Lower leg skin (tissue), 4 donors: ENCODE results near the gene GOLGA7B. TPM values are rescaled to one million over a fixed set of nuclear protein-coding genes. Genes with fewer than 3 reads are reported as not detected.

Experiments
- DNase-seq, 2 donors: peaks; one replicate each; pipeline ENCODE4 v3.0.0-alpha.2; 2019; ENCODE audit warnings: low spot score in 2 of 2
- H3K4me3 ChIP-seq: fragments of 200-600 bp; sonication (generic); 2 replicates; pipeline ENCODE4 v1.5.1; 2017; ENCODE audit warnings: mild to moderate bottlenecking, low read depth; ENCODE audit not compliant: poor library complexity, severe bottlenecking
- CTCF ChIP-seq, 3 donors: fragments of 450-650 bp; IDR thresholded peaks; one replicate each; pipeline ENCODE4 v1.5.1; 2016; ENCODE audit warnings: antibody characterized with exemption in 3 of 3, mild to moderate bottlenecking in 3 of 3, moderate library complexity in 2 of 3
- POLR2A ChIP-seq, 2 donors: fragments of 450-650 bp; IDR thresholded peaks; one replicate each; pipeline ENCODE4 v1.6.1; 2016 to 2017; ENCODE audit warnings: antibody characterized with exemption in 2 of 2, mild to moderate bottlenecking in 1 of 2, moderate library complexity in 1 of 2
- WGBS, 2 donors: methylation state at CpG; one replicate each; pipeline ENCODE4 v1.1.5; 2018; 5-methylcytosine and 5-hydroxymethylcytosine counted together
- intact Hi-C: fragments of 100-400 bp; cut with DNase I; formaldehyde crosslinking; loops from one replicate; pipeline ENCODE4 v1.15.0; 2023; ENCODE audit warnings: low total_unique reads
- total RNA-seq, 4 donors: library from RNA; depleted of rRNA; stranded (reverse); fragments of >200 nt; gene quantifications; one replicate each; pipeline ENCODE4 v1.1.0, GENCODE V29; 2016

The GOLGA7B gene
- total RNA-seq, 4 donors from 2014 or later: 7.3 to 17.3 (median 7.8) TPM

- 93 to 94% methylated on average over 3 of the region's 3 CpGs for WGBS, 2 donors
- H3K4me3 ChIP-seq: no peak overlapping the region
- no peak for DNase-seq
- TF ChIP-seq POLR2A (IDR thresholded peaks at IDR 0.05) (no peak), CTCF (IDR thresholded peaks at IDR 0.05) (no peak)
- intact Hi-C loops: no loop called here
Measured at GRCh38 chr10:97844678-97845077, 5.0 kb upstream of the GOLGA7B start.

GRCh38 chr10:97849103-97849686 is 448 bp upstream of the GOLGA7B start:
- 3 to 5% methylated on average over 16 of the region's 16 CpGs for WGBS, 2 donors
- H3K4me3 ChIP-seq: peak overlapping the region; percentile 14
- DNase-seq: no peak
- TF ChIP-seq CTCF (IDR thresholded peaks at IDR 0.05): no peak
- no peak for TF ChIP-seq POLR2A (IDR thresholded peaks at IDR 0.05)
- intact Hi-C loops: no loop called here

GRCh38 chr10:97850446-97850845 is 803 bp downstream of the GOLGA7B start:
- 10 to 13% methylated on average over 13 of the region's 13 CpGs for WGBS, 2 donors
- TF ChIP-seq POLR2A (IDR thresholded peaks at IDR 0.05) (no peak), CTCF (IDR thresholded peaks at IDR 0.05) (no peak)
- DNase-seq: no peak
- intact Hi-C loops: no loop called here
- H3K4me3 ChIP-seq: no peak overlapping the region

GRCh38 chr10:97851341-97852001 is 1.8 kb downstream of the GOLGA7B start:
- intact Hi-C loops: no loop called here
- TF ChIP-seq POLR2A (IDR thresholded peaks at IDR 0.05) (no peak), CTCF (IDR thresholded peaks at IDR 0.05) (no peak)
- no peak overlapping the region for H3K4me3 ChIP-seq
- peak in 1 of 2 donors; percentile 37 for DNase-seq
- 47 to 66% methylated on average over 7 of the region's 7 CpGs for WGBS, 2 donors

GRCh38 chr10:97852277-97852676 is 2.6 kb downstream of the GOLGA7B start:
- TF ChIP-seq CTCF (IDR thresholded peaks at IDR 0.05) (no peak), POLR2A (IDR thresholded peaks at IDR 0.05) (no peak)
- intact Hi-C loops: no loop called here

More at GRCh38 chr10:97852277-97852676, 2.6 kb downstream of the GOLGA7B start:
- 25% methylated on average over 3 of the region's 3 CpGs for WGBS, 2 donors
- no peak overlapping the region for H3K4me3 ChIP-seq
- DNase-seq: no peak
